Right lobe of liver (tissue), 6 donors: ENCODE measurements around the gene LBR. TPM values are rescaled to one million over a fixed set of nuclear protein-coding genes. Genes with fewer than 3 reads are reported as not detected.

ENCODE experiments used
- ATAC-seq, 4 donors: fragments of 200-7000 bp; cut with Tn5 transposase; one replicate each; pipeline ENCODE4 v1.9.1; 2020; ENCODE audit warnings: mild to moderate bottlenecking in 4 of 4, moderate library complexity in 4 of 4
- DNase-seq, 3 donors: peaks; one replicate each; pipeline ENCODE4 v3.0.0-alpha.2; 2020
- H3K27ac ChIP-seq, 3 donors: fragments of 200-600 bp; one replicate each; pipeline ENCODE4 v1.8.0; 2022
- H3K27me3 ChIP-seq, 2 donors: fragments of 200-600 bp; one replicate each; pipeline ENCODE4 v1.8.0; 2022
- H3K36me3 ChIP-seq, 4 donors: fragments of 200-600 bp; sonication (generic) in 1 of 4; one replicate each; pipeline versions ENCODE4 v1.5.1 to v1.8.0; 2017 to 2022; ENCODE audit warnings: control low read depth in 1 of 4
- H3K4me1 ChIP-seq, 4 donors: fragments of 200-600 bp; sonication (generic) in 1 of 4; one replicate each; pipeline versions ENCODE4 v1.5.1 to v1.8.0; 2017 to 2022; ENCODE audit warnings: control low read depth in 1 of 4
- H3K4me3 ChIP-seq, 3 donors: fragments of 200-600 bp; one replicate each; pipeline ENCODE4 v1.8.0; 2022
- H3K9me3 ChIP-seq, 4 donors: fragments of 200-600 bp; sonication (generic) in 1 of 4; one replicate each; pipeline versions ENCODE4 v1.5.1 to v1.8.0; 2017 to 2022; ENCODE audit warnings: control low read depth in 1 of 4
- CTCF ChIP-seq, 4 donors: fragments of 200-600 bp in 3 of 4; fragments of 450-650 bp in 1 of 4; IDR thresholded peaks; one replicate each; pipeline versions ENCODE4 v1.5.1 to v1.8.0; 2016 to 2022; ENCODE audit warnings: antibody characterized with exemption in 4 of 4, mild to moderate bottlenecking in 2 of 4
- POLR2A ChIP-seq: fragments of 450-650 bp; IDR thresholded peaks from one replicate; pipeline ENCODE4 v1.6.1; 2017; ENCODE audit warnings: antibody characterized with exemption, mild to moderate bottlenecking
- WGBS: methylation state at CpG from one replicate; pipeline ENCODE4 v1.1.6; 2018; ENCODE audit warnings: low coverage, low lambda C conversion rate; ENCODE audit not compliant: insufficient coverage; ENCODE audit errors: missing lambda C conversion rate; 5-methylcytosine and 5-hydroxymethylcytosine counted together
- intact Hi-C, 2 donors: fragments of 100-400 bp; cut with DNase I; formaldehyde crosslinking; loops; one replicate each; pipeline versions ENCODE4 v1.11.2 to v1.14.1; 2022
- total RNA-seq, 6 experiments: library from RNA; depleted of rRNA in 2 of 6; stranded (reverse); fragments of >200 nt in 2 of 6; fragmentation: NEBNext Ultra II Directional in 3 of 6; extraction: Animal tissue kit (Norgen Biotek cat#: 25700) in 3 of 6; gene quantifications; one replicate each; pipeline versions ENCODE4 v1.1.0 to v1.2.4, GENCODE V29; 2016 to 2023
- donor health status: DM: no; HTN: yes; CAD: no.
- donor health status: DM: no; HTN: no; CAD: no.
- donor health status: DM: no; HTN: no; CAD: no.
- donor health status: DM: no; HTN: yes; CAD: no.
- donor health status: DM: no; HTN: yes; CAD: no.

The LBR gene
- total RNA-seq, 6 experiments from 2014 or later: 21.9 to 41.8 (median 31.4) TPM

GRCh38 chr1:225464851-225465792 is 37.3 kb upstream of the LBR start:
- Histone ChIP-seq H3K4me1 (peaks cover 0 to 11% (median 2%) of the 10 kb centered on the region in 4 donors), H3K27me3 (no peaks in the 10 kb centered on the region), H3K36me3 (no peaks in the 10 kb centered on the region), H3K9me3 (no peaks in the 10 kb centered on the region), H3K4me3 (no peak overlapping the region), H3K27ac (no peak overlapping the region)
- intact Hi-C loops: no loop called here
- DNase-seq (no peak), ATAC-seq (no peak)
- WGBS: 72% methylated on average over 9 of the region's 15 CpGs
- TF ChIP-seq POLR2A (no peak), CTCF (IDR thresholded peaks at IDR 0.05) (no peak)

- Histone ChIP-seq H3K27ac (no peak overlapping the region), H3K9me3 (no peaks in the 10 kb centered on the region), H3K4me1 (peaks cover 0 to 11% (median 2%) of the 10 kb centered on the region in 4 donors), H3K36me3 (no peaks in the 10 kb centered on the region), H3K4me3 (no peak overlapping the region), H3K27me3 (no peaks in the 10 kb centered on the region)
- ATAC-seq (no peak), DNase-seq (no peak)
- TF ChIP-seq CTCF (IDR thresholded peaks at IDR 0.05): no peak
- TF ChIP-seq POLR2A: no peak
- intact Hi-C loops: no loop called here
- 71% methylated on average over 13 of the region's 15 CpGs for WGBS
These were observed 35.1 kb upstream of the LBR start for GRCh38 chr1:225462714-225463574.

GRCh38 chr1:225462429-225462713 is 34.5 kb upstream of the LBR start:
- no peaks in the 10 kb centered on the region for H3K9me3 ChIP-seq
- H3K27ac ChIP-seq: no peak overlapping the region
- WGBS: 41% methylated on average over 4 of the region's 5 CpGs
- no peaks in the 10 kb centered on the region for H3K36me3 ChIP-seq
- no peak overlapping the region for H3K4me3 ChIP-seq
- no peaks in the 10 kb centered on the region for H3K27me3 ChIP-seq
- DNase-seq (no peak), ATAC-seq (no peak)
- TF ChIP-seq CTCF (IDR thresholded peaks at IDR 0.05) (no peak), POLR2A (no peak)
- intact Hi-C loops: no loop called here
- peaks cover 0 to 11% (median 2%) of the 10 kb centered on the region in 4 donors for H3K4me1 ChIP-seq

GRCh38 chr1:225461533-225462428 is 33.9 kb upstream of the LBR start:
- no peaks in the 10 kb centered on the region for H3K9me3 ChIP-seq
- H3K27me3 ChIP-seq: no peaks in the 10 kb centered on the region
- TF ChIP-seq CTCF (IDR thresholded peaks at IDR 0.05) (no peak), POLR2A (no peak)
- WGBS: 44% methylated on average over 6 of the region's 19 CpGs
- H3K27ac ChIP-seq: no peak overlapping the region
- H3K4me3 ChIP-seq: no peak overlapping the region
- DNase-seq (peak in 2 of 3 donors; percentile 55 to 62), ATAC-seq (peak; percentile 58 to 80 (median 70))
- H3K4me1 ChIP-seq: peaks cover 0 to 11% (median 2%) of the 10 kb centered on the region in 4 donors
- H3K36me3 ChIP-seq: no peaks in the 10 kb centered on the region
- intact Hi-C loops: no loop called here
